ENCODE measurements around the gene DNTTIP2. TPM values are rescaled to one million over a fixed set of nuclear protein-coding genes. Genes with fewer than 3 reads are reported as not detected.

Gene DNTTIP2
- total RNA-seq, 1 experiment from 2014 or later = 66.1 TPM

- TF ChIP-seq MAX (IDR thresholded peaks at IDR 0.05) = peak; percentile 47; the same call in 1 of the 2 replicates
- TF ChIP-seq ZFX (IDR thresholded peaks at IDR 0.05) = peak; percentile 92
- TF ChIP-seq SRF (IDR thresholded peaks at IDR 0.05; ENCODE audit: low read depth) = no peak
- peak overlapping the region; percentile 67 for H3K9ac ChIP-seq (ENCODE audit: low read length)
- H3K27ac ChIP-seq (ENCODE audit: low read depth, low read length) = peak overlapping the region; percentile 88
- no peaks in the 10 kb centered on the region for H3K9me3 ChIP-seq (ENCODE audit: control insufficient read depth in 1 of 2, insufficient read depth in 1 of 2, low read depth in 1 of 2, low read length in 2 of 2)
- intact Hi-C loops (cut with micrococcal nuclease) = loop anchor here (5.0 to 10.0 kb wide), 2 partner anchors 329 to 426 kb away; partner anchors contain the start of gene ARHGAP29
- RAD21 ChIA-PET (ENCODE audit: low non-redundant PET in 1 of 2, low total read pairs in 2 of 2, uncharacterized antibody in 2 of 2, unreplicated experiment in 2 of 2) = no interaction called here
- H3K4me1 ChIP-seq (ENCODE audit: control insufficient read depth in 1 of 2, insufficient read depth in 2 of 2, low read length in 2 of 2) = peaks cover 7 to 34% of the 10 kb centered on the region in 2 experiments; a peak in 3 of 4 replicates
- DNase-seq (ENCODE audit: low read depth, low spot score) = no peak
- peak overlapping the region; percentile 78 for H3K4me2 ChIP-seq (ENCODE audit: low read length)
- H4K20me1 ChIP-seq (ENCODE audit: insufficient read depth) = no peaks in the 10 kb centered on the region
- peak overlapping the region; percentile 71 to 82 for H3K4me3 ChIP-seq (replicated peaks in 1 of 2; ENCODE audit: low read depth in 1 of 2, low read length in 2 of 2)
- BruUV-seq (replicated peaks) = no TSS peak
- POLR2A ChIA-PET = no interaction called here
- CTCF ChIA-PET = interaction anchor here (0.7 to 0.9 kb wide), 2 partner anchors 11 to 12 kb away, joined by 3 read pairs; no protein-coding TSS in a partner anchor
- no peaks in the 10 kb centered on the region for H3K9me2 ChIP-seq (ENCODE audit: insufficient read depth)
- H3K27me3 ChIP-seq (ENCODE audit: insufficient read depth, low read length) = no peaks in the 10 kb centered on the region
- ATAC-seq = peak; percentile 47
- H2AFZ ChIP-seq (ENCODE audit: low read depth, low read length, poor library complexity, severe bottlenecking) = no peak overlapping the region
- H3K36me3 ChIP-seq (ENCODE audit: control insufficient read depth in 1 of 2, insufficient read depth in 2 of 2, low read length in 2 of 2) = no peaks in the 10 kb centered on the region
- peaks cover 53% of the 10 kb centered on the region for H3K79me2 ChIP-seq (ENCODE audit: insufficient read depth, low read length)
Observed at GRCh38 chr1:93908394-93909145, 29.6 kb upstream of the DNTTIP2 start.

- Histone ChIP-seq H2AFZ (ENCODE audit: low read depth, low read length, poor library complexity, severe bottlenecking) (no peak overlapping the region), H3K27ac (ENCODE audit: low read depth, low read length) (no peak overlapping the region), H3K4me2 (ENCODE audit: low read length) (peak overlapping the region; percentile 78), H3K79me2 (ENCODE audit: insufficient read depth, low read length) (peaks cover 57% of the 10 kb centered on the region), H4K20me1 (ENCODE audit: insufficient read depth) (no peaks in the 10 kb centered on the region), H3K4me1 (ENCODE audit: control insufficient read depth in 1 of 2, insufficient read depth in 2 of 2, low read length in 2 of 2) (peaks cover 7 to 34% of the 10 kb centered on the region in 2 experiments; a peak in 3 of 4 replicates), H3K27me3 (ENCODE audit: insufficient read depth, low read length) (no peaks in the 10 kb centered on the region), H3K9me2 (ENCODE audit: insufficient read depth) (no peaks in the 10 kb centered on the region), H3K36me3 (ENCODE audit: control insufficient read depth in 1 of 2, insufficient read depth in 2 of 2, low read length in 2 of 2) (no peaks in the 10 kb centered on the region), H3K9ac (ENCODE audit: low read length) (peak overlapping the region; percentile 67), H3K9me3 (ENCODE audit: control insufficient read depth in 1 of 2, insufficient read depth in 1 of 2, low read depth in 1 of 2, low read length in 2 of 2) (no peaks in the 10 kb centered on the region), H3K4me3 (replicated peaks in 1 of 2; ENCODE audit: low read depth in 1 of 2, low read length in 2 of 2) (peak overlapping the region; percentile 71 to 82)
- RAD21 ChIA-PET (ENCODE audit: low non-redundant PET in 1 of 2, low total read pairs in 2 of 2, uncharacterized antibody in 2 of 2, unreplicated experiment in 2 of 2) = interaction anchor here in 1 of 2 experiments (0.5 kb wide), 1 partner anchor 429 kb away, joined by 3 read pairs; no protein-coding TSS in a partner anchor
- TSS peak; percentile 37 for BruUV-seq (replicated peaks)
- DNase-seq (ENCODE audit: low read depth, low spot score) = no peak
- CTCF ChIA-PET = no interaction called here
- POLR2A ChIA-PET = no interaction called here
- no peak for ATAC-seq
- intact Hi-C loops (cut with micrococcal nuclease) = loop anchor here (5.0 to 10.0 kb wide), 2 partner anchors 330 to 427 kb away; partner anchors contain the start of gene ARHGAP29
- TF ChIP-seq ELF1 (IDR thresholded peaks at IDR 0.05; ENCODE audit: borderline replicate concordance, low read depth) (no peak), POLR2A (IDR thresholded peaks at IDR 0.05; ENCODE audit: borderline replicate concordance, extremely low read depth, insufficient read depth, insufficient read length) (no peak), SP1 (IDR thresholded peaks at IDR 0.05; ENCODE audit: low read depth) (no peak), ATF3 (IDR thresholded peaks at IDR 0.05) (no peak), POLR2AphosphoS5 (IDR thresholded peaks at IDR 0.05; ENCODE audit: low read depth, low read length) (no peak), ZFX (IDR thresholded peaks at IDR 0.05) (no peak), JUND (IDR thresholded peaks at IDR 0.05) (no peak), ZNF274 (IDR thresholded peaks at IDR 0.05; ENCODE audit: low read depth, low read length) (no peak), CTCF (IDR thresholded peaks at IDR 0.05 in 2 of 3, conservative IDR thresholded peaks at IDR 0.05 in 1 of 3; ENCODE audit: borderline replicate concordance in 1 of 3, insufficient read depth in 1 of 3, low read depth in 2 of 3, low read length in 2 of 3) (no peak), FOSL1 (IDR thresholded peaks at IDR 0.05; ENCODE audit: low read depth) (no peak), ZBTB33 (IDR thresholded peaks at IDR 0.05; ENCODE audit: extremely low read depth, insufficient replicate concordance, low read length) (no peak)
Observed at GRCh38 chr1:93907718-93908117, 28.7 kb upstream of the DNTTIP2 start.

All from HCT116 (cell line).